Stimulated activated effector memory CD8-positive, alpha-beta T cell treated with anti-CD3 and anti-CD28 coated beads, Interleukin-12 subunit alpha, Interleukin-12 subunit beta, amount 100 ng/mL, for 72 hours (primary cell): ENCODE results near the gene EMX1.

Source experiments
- ATAC-seq: fragments of 150-1000 bp; cut with Tn5 transposase; 2 replicates; pipeline ENCODE4 v1.10.0; 2021
- DNase-seq, 2 donors: peaks; one replicate each; pipeline ENCODE4 v3.0.0; 2021 to 2022; ENCODE audit warnings: low spot score in 2 of 2
- H3K27ac Mint-ChIP-seq: one replicate; pipeline ENCODE4 v1.8.0; 2022; ENCODE audit warnings: mild to moderate bottlenecking, mixed read lengths
- H3K36me3 Mint-ChIP-seq: one replicate; pipeline ENCODE4 v1.8.0; 2022; ENCODE audit warnings: mild to moderate bottlenecking, mixed read lengths
- H3K4me1 Mint-ChIP-seq: one replicate; pipeline ENCODE4 v1.8.0; 2022; ENCODE audit warnings: mixed read lengths
- H3K4me3 Mint-ChIP-seq: one replicate; pipeline ENCODE4 v1.8.0; 2022; ENCODE audit warnings: mild to moderate bottlenecking, mixed read lengths
- H3K9me3 Mint-ChIP-seq: one replicate; pipeline ENCODE4 v1.8.0; 2022; ENCODE audit warnings: mixed read lengths

Gene EMX1

DNA sequence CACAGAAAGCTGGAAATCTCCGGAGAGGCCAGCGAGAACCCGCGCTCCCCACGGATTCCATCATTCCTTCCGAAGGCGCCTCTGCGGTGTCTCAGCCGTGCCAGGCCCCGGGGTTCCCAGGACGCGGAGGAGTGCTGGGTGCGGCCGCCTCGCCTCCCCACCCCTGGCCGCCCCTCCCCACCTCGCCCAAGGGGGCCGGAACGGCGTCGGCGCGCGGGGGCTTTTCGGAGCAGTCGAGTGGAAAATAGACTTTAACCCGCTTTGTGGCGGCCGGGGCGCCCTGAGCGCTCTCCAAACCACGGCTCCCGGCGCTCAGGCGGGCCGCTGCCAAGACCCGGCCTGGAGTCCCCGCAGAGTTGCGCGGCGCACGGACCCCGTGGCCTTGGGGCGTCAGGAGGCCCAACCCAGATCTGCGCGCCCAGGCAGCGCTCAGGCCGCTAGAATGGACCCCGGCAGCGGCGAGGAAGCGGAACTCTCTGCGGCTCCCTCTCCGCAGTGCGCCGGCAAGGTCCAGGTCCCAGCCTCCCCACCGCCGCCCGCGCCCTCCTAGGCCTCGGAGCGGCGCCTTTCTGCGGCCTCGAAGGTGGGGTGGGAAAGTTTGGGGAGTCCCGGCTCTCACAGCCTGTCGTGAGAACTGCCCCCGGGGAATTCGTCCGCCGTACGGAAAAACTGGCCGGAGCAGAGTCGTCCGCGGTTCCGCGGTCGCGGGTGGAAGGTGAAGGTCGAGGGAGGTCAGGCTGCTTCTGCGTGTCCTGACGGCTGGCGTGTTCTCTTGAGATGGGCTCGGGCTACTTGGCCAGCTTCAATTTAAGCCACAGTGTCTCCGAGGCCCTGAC, 1.2 kb upstream of the EMX1 start:
- peak overlapping the region; percentile 73 for H3K4me3 Mint-ChIP-seq
- peaks cover 43% of the 10 kb centered on the region for H3K4me1 Mint-ChIP-seq
- no peaks in the 10 kb centered on the region for H3K36me3 Mint-ChIP-seq
- H3K9me3 Mint-ChIP-seq = no peaks in the 10 kb centered on the region
- ATAC-seq (peak; percentile 65), DNase-seq (peak in 1 of 2 donors; percentile 34)
- H3K27ac Mint-ChIP-seq = no peak overlapping the region

DNA sequence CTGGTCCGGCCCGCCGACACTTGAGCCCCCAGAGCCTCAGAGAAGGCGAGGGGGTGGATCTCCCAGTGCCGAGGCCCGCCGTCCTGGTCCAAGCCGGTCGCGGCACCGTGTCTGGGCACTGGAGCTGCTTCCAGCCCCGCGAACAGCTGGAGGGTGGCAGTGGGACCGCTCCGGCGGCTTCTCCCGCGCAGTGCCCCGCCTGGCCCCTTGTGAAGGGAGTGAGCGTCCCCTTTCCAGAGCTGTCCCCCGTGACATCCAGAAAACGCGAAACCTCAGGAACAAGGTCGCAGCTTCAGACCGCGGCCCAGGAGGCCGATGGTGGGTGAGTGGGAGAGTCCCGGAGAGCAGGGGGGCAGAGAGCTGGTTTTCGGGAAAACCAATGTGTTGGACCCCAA, 579 bp upstream of the EMX1 start:
- H3K9me3 Mint-ChIP-seq = no peaks in the 10 kb centered on the region
- H3K4me1 Mint-ChIP-seq = peaks cover 43% of the 10 kb centered on the region
- no peak for ATAC-seq
- no peak overlapping the region for H3K27ac Mint-ChIP-seq
- DNase-seq = no peak
- peak overlapping the region; percentile 73 for H3K4me3 Mint-ChIP-seq
- H3K36me3 Mint-ChIP-seq = no peaks in the 10 kb centered on the region

DNA sequence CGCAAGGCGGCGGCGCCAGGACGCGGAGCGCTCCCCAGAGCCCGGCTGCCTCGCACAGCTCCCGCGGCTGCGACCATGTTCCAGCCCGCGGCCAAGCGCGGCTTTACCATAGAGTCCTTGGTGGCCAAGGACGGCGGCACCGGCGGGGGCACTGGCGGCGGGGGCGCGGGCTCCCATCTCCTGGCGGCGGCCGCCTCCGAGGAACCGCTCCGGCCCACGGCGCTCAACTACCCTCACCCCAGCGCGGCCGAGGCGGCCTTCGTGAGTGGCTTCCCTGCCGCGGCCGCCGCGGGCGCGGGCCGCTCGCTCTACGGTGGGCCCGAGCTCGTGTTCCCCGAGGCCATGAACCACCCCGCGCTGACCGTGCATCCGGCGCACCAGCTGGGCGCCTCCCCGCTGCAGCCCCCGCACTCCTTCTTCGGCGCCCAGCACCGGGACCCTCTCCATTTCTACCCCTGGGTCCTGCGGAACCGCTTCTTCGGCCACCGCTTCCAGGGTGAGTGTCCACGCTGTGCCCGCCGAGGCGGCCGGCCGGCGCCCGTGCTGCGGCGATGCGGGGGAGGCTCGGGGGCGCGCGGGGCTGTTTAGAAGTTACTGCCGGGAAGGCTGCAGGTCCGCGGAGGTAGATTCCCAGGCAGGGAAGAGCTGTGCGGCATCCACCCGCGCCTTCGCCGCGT, 696 bp downstream of the EMX1 start:
- H3K36me3 Mint-ChIP-seq = no peaks in the 10 kb centered on the region
- DNase-seq = no peak
- H3K9me3 Mint-ChIP-seq = no peaks in the 10 kb centered on the region
- H3K27ac Mint-ChIP-seq = no peak overlapping the region
- peaks cover 43% of the 10 kb centered on the region for H3K4me1 Mint-ChIP-seq
- H3K4me3 Mint-ChIP-seq = peak overlapping the region; percentile 68
- ATAC-seq = peak; percentile 17

DNA sequence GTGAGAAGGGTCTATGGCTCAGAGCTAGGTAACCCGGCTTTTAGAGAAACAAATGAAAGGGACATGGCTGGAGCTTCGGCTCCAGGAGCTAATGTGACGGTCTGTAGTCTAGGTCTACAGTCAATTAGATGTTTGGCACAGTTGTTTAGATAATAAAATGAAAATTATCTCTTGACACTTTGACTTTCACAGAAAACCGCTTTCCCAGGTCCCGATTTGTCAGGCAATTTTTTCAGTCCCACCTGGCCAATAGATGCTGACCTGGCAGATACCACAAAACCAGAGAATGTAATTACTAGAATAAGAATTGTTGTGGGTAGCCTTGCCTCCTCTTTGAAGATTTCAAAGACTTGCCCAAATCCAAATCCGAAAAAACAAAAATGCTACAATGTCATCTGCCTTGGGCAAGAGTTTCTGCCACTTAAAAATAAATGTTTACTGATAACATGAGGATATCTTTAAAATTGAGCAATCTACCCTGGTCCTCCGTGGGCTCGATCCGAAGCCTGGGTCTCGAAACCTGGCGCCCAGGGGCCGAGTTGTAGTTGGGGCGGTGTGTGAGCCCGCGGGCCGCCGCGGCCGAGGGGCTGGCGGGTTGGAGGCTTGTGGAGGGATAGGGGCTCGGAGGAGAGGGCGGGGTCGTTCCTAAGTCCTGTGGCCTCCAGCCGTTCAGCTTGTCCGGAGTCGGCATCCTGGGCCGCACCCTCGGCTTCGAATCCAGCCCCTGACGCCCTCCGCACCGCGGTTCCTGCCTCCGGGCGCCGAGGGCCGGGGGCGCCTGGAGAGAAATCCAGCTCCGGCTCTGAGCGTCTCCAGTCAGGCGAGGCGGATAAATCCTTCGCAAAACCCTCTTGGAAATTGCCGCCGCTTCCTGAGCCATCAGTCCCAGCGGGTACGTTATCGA, 2.3 kb downstream of the EMX1 start:
- H3K9me3 Mint-ChIP-seq = no peaks in the 10 kb centered on the region
- ATAC-seq (no peak), DNase-seq (no peak)
- H3K27ac Mint-ChIP-seq = no peak overlapping the region
- H3K4me3 Mint-ChIP-seq = peak overlapping the region; percentile 57
- H3K4me1 Mint-ChIP-seq = peaks cover 35% of the 10 kb centered on the region
- peaks cover 6% of the 10 kb centered on the region for H3K36me3 Mint-ChIP-seq

DNA sequence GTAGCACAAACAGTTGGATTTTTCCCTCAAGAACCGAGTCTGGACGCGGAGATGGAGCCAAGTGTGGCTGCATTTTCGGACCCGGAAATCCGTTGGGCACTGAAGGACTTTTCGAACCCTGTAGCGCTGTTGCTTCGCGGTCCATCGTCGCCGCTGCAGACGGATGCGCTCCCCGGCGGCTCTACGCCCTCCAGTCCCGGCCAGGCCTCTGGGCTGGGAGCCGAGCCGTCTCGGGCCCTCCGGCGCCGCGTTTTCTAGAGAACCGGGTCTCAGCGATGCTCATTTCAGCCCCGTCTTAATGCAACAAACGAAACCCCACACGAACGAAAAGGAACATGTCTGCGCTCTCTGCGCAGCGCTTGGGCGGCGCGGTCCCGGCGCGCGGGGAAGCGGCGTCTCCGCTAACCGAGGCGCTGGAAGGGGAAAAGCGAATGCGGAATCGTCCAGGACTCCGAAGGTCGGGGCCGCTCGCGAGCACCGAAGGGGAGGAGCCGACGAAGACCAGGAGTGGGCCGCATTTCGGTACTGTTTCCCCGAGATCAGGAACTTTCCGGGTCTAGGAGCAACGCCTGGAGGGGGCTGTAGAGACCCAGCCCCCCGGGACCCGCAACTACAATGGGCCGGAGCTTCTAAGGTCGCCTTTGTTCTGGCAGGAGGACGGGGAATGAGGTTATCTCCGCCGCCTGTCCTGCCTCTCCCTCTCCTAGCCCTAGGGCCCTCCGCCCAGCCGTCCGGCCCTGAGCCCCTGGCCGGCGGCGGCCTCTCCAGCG, 3.2 kb downstream of the EMX1 start:
- Mint-ChIP-seq H3K36me3 (peaks cover 6% of the 10 kb centered on the region), H3K4me3 (peak overlapping the region; percentile 57), H3K27ac (no peak overlapping the region), H3K4me1 (peaks cover 26% of the 10 kb centered on the region), H3K9me3 (no peaks in the 10 kb centered on the region)
- ATAC-seq (peak; percentile 16), DNase-seq (peak in 1 of 2 donors; percentile 64)

DNA sequence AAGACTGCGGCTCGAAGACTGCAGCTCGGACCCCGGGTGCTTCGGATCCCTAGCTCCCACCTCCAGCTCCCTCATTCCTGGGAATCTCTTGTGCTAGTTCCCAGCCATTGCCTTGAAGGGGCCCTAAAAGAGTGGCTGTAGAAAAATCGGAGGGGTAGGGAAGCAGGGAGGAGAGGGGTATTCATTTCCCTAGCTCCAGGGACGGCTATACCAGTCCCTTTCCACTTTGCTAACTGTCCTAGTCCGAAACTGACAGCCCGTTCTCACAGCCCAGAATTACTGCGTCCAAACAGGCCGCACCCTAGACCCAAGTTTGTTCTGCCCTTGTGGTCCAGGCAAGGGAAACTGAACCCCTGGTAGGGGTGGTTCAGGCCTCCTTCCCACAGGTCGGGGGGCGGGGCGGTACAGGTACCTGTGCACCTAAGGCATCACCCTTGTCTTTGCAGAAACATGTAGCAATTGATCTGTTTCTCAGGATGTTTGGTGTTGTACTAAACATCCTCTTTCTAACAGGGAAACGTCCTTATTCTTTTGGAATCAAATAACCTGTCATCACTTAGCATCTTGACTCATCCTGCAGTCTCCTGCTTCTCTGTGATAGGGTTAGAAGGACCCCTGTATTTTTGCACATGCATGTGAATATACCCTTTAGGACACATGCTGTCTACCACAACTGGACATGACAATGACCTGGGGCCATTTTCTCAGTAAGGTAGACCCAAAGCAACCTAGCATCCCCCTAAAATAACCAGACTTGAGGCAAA, 4.0 kb downstream of the EMX1 start:
- Mint-ChIP-seq H3K4me1 (peaks cover 21% of the 10 kb centered on the region), H3K4me3 (no peak overlapping the region), H3K9me3 (no peaks in the 10 kb centered on the region), H3K36me3 (peaks cover 6% of the 10 kb centered on the region), H3K27ac (no peak overlapping the region)
- no peak for DNase-seq
- no peak for ATAC-seq

DNA sequence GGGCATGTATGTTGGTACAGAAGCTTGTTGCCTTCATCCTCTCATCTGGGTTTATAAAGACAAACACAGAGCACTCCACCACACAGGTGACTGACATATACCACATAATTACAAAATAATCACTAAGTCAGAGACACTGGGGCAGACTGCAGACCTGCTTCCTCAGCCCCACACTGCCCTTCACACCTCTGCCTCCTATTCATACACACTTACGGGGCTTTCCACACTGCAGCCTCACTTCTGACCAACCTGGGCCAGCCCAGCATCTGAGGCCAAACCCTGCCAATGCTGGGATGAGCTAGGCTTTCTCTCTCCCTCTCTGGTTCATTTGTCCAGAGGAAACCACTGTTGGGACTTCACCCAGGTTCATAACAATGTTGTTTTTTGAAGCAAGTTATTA, 4.5 kb downstream of the EMX1 start:
- no peak for DNase-seq
- H3K9me3 Mint-ChIP-seq = no peaks in the 10 kb centered on the region
- H3K36me3 Mint-ChIP-seq = peaks cover 6% of the 10 kb centered on the region
- ATAC-seq = no peak
- no peak overlapping the region for H3K4me3 Mint-ChIP-seq
- no peak overlapping the region for H3K27ac Mint-ChIP-seq
- H3K4me1 Mint-ChIP-seq = peaks cover 15% of the 10 kb centered on the region

DNA sequence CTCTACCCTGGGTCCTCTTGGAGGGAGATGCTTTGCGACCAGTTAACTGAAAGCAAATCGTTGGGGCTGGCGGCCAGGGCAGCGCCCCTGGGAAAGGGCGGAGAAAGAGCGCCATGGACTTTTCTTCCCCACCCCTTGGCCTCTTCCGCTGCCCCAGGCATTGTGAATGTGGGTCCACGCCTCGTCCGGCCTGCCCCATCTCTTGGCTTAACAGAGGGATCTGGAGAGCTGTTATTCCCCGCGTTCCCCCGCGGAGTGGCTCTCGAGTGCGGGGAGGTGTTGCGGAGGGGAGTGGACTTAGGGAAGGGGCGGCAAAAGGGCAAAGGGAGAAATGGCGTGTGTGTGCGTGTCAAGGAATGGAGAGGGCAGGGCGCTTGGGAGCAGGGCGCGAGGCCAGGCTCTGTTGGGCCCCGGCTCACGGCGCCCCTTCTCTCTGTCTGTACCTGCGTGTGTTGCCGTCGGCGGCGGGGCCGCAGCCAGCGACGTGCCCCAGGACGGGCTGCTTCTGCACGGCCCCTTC, 6.6 kb downstream of the EMX1 start:
- H3K36me3 Mint-ChIP-seq = peaks cover 6% of the 10 kb centered on the region
- no peaks in the 10 kb centered on the region for H3K9me3 Mint-ChIP-seq
- ATAC-seq = peak; percentile 54
- H3K4me3 Mint-ChIP-seq = peak overlapping the region; percentile 23
- H3K27ac Mint-ChIP-seq = no peak overlapping the region
- peaks cover 5% of the 10 kb centered on the region for H3K4me1 Mint-ChIP-seq
- no peak for DNase-seq

DNA sequence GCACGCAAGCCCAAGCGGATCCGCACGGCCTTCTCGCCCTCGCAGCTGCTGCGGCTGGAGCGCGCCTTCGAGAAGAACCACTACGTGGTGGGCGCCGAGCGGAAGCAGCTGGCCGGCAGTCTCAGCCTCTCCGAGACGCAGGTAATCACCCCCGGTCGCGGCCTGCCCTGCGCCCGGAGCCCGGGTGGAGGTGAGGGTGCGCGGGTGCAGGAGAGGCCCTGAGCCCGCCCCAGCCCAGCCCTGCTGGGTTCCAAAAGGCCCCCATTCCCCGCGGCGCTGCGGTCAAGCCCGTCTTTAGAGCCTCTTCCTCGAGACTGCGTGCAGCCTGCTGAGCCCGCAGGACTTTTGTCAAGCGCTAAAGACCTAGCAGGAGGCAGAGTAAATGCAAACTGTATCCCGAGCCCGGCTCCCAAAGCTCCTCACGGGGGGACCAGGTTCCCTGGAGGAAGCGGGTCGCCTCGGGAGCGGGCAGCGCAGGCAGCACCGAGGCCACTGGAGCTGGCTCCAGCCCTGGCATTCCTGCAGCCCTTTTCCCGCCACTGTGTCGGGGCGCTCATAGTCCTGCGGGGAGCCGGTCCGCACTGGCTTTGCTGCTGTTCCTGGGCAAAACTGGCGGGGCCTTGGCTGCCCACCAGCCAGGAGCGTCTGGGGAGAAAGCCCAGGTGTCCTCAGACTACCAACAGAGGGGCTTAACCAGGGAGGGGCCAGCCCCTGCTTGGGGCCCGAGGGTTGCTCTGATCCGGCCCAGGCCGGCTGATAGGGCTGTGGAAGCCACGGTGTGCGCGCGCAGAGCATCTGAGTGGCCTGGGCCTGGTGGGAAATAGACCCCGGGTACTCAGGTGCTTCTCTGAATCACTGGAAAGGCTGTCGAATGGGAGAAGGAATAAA, 7.3 kb downstream of the EMX1 start:
- no peak for ATAC-seq
- H3K4me1 Mint-ChIP-seq = peaks cover 5% of the 10 kb centered on the region
- H3K36me3 Mint-ChIP-seq = peaks cover 6% of the 10 kb centered on the region
- no peak for DNase-seq
- H3K27ac Mint-ChIP-seq = no peak overlapping the region
- H3K4me3 Mint-ChIP-seq = peak overlapping the region; percentile 23
- no peaks in the 10 kb centered on the region for H3K9me3 Mint-ChIP-seq

DNA sequence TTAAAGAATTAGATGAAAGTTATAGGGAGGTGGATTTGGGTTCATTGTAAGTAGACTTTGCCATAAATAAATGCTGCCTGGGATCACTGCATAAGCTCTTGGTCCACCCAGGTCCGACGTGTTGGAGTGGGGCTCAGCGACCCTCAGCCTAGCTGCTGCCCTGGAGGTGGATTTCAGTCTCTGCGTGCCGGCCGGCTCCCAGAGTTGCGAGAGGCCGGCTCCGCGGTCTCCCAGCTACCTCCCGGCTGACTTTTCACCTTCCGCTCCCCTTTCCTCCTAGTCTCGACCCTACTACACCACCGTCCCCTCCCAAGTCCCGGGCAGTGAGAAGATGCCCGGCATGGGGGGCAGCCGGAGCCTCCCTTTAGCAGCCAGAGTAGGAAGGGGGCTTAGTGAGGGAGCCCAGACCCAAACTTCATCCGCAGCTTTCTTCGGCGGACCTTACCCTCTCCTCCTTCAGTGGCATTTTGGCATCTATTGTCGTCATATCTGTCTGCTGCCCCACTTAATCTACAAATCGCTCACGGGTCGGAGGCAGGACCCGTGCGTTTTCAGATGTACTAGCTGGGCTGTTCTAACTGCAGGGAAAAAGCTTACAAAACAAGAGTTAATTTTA, 8.1 kb downstream of the EMX1 start:
- Mint-ChIP-seq H3K4me3 (no peak overlapping the region), H3K9me3 (no peaks in the 10 kb centered on the region), H3K27ac (no peak overlapping the region), H3K4me1 (peaks cover 2% of the 10 kb centered on the region), H3K36me3 (peaks cover 6% of the 10 kb centered on the region)
- DNase-seq = no peak
- ATAC-seq = no peak

DNA sequence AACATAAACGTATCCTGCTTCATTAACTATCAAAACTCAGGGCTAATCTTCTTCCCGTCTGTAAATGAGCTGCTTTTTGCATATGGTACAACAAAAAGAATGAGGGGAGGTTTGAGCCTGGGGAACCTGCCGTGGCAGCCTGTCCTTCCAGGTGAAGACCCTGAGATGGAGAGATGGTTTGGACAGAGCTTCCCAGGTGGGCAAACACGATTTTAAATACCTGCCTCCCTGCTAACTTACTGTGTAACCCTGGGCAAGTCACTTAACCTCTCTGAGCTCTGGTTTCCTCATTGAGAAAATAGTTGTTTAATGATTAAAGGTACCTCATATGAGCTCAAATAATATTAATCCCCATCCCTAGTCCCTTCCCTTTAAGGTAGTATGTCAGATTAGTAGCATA, 9.0 kb downstream of the EMX1 start:
- no peak overlapping the region for H3K4me3 Mint-ChIP-seq
- H3K36me3 Mint-ChIP-seq = peaks cover 6% of the 10 kb centered on the region
- ATAC-seq = no peak
- H3K4me1 Mint-ChIP-seq = no peaks in the 10 kb centered on the region
- no peak for DNase-seq
- no peak overlapping the region for H3K27ac Mint-ChIP-seq
- no peaks in the 10 kb centered on the region for H3K9me3 Mint-ChIP-seq

DNA sequence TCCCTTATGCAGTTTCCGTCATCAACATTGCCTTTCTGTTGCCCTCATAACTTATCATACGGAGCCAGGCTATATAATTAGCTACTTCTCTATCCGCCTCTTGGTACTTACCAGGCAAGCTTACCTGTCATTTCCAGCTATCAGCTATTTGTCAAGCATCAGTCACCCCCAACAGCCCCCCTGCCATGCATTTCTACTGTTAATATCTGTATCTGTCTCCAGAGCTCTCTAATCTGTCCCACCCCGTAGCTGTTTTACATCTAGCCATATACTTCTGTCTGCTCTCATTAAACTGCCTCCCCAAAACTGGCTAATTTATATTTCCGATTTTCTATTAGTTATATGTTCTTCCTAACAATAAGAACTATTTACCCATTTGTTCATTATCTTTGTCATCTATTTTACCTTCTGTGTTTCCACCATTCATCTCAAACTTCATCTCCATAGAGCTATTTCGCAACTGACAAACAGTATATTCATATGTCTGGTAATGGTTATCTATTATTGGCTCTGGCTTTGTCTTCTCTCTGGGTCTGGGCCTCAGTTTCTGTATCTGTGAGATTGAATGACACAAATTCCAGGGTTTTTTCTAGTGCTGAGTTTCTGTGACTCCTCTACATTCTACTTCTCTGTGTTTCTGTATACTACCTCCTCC, 9.6 kb downstream of the EMX1 start:
- Mint-ChIP-seq H3K4me3 (no peak overlapping the region), H3K4me1 (no peaks in the 10 kb centered on the region), H3K27ac (no peak overlapping the region), H3K36me3 (peaks cover 6% of the 10 kb centered on the region), H3K9me3 (no peaks in the 10 kb centered on the region)
- DNase-seq (no peak), ATAC-seq (no peak)
